Skeletal muscle satellite cell (primary cell): ENCODE results near the gene TTI1.

Experiments
- H3K27me3 ChIP-seq: 2 replicates; pipeline ENCODE4 v1.7.0; 2013; ENCODE audit warnings: low read length; ENCODE audit not compliant: control insufficient read depth, insufficient read depth
- H3K36me3 ChIP-seq: 2 replicates; pipeline ENCODE4 v1.7.0; 2013; ENCODE audit warnings: mild to moderate bottlenecking, control low read depth, low read length; ENCODE audit not compliant: insufficient read depth
- H3K4me1 ChIP-seq: 2 replicates; pipeline ENCODE4 v1.7.0; 2013; ENCODE audit warnings: low read length; ENCODE audit not compliant: control insufficient read depth, insufficient read depth
- H3K4me2 ChIP-seq: 2 replicates; pipeline ENCODE4 v1.7.0; 2013; ENCODE audit warnings: mild to moderate bottlenecking, low read length
- H3K4me3 ChIP-seq: 2 replicates; pipeline ENCODE4 v1.7.0; 2013; ENCODE audit warnings: low read length
- H3K9ac ChIP-seq: 2 replicates; pipeline ENCODE4 v1.7.0; 2013; ENCODE audit warnings: mild to moderate bottlenecking, low read depth, low read length, moderate library complexity
- H3K9me3 ChIP-seq: replicated peaks from 2 replicates; pipeline ENCODE4 v1.7.0; 2013; ENCODE audit warnings: mild to moderate bottlenecking, control low read depth, low read length

Gene TTI1

DNA sequence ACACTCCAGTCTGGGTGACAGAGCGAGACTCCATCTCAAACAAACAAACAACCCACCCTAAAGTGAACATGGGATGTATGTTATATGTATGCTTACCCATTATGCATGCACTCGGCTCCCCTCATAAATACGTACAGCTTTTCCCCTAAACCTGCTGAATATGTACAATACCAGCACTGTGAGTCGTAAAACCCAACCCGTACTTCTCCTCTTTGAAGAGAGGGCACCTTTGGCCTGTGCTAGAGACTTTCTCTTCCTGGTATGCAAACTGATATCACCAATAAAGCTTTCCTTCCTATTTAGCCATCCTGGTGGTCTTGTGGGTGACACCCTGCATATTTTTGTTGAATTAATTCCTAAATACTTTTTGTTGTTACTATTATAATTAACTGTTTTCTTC lies 79.1 kb downstream of the TTI1 start:
- Histone ChIP-seq H3K27me3 (peaks cover 43% of the 10 kb centered on the region), H3K36me3 (no peaks in the 10 kb centered on the region), H3K4me3 (no peak overlapping the region), H3K4me1 (no peaks in the 10 kb centered on the region), H3K9ac (no peak overlapping the region), H3K9me3 (no peaks in the 10 kb centered on the region), H3K4me2 (no peak overlapping the region)

DNA sequence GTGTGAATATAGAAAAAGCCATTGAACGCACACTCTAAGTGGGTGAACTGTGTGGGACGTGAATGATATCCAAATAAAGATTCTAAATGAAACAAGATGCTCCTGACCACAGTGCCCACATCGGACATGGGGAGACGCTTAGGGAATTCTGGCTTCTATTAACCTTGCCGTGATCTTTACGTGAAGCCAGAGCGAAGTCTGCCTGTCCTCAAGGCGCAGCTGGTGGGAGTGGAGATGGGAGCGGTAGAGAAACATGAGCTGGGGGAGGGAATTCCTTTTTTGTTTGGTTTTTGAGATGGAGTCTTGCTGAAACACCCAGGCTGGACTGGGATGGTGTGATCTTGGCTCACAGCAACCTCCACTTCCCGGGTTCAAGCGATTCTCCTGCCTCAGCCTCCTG lies 84.3 kb downstream of the TTI1 start:
- H3K4me2 ChIP-seq = no peak overlapping the region
- no peaks in the 10 kb centered on the region for H3K4me1 ChIP-seq
- no peak overlapping the region for H3K4me3 ChIP-seq
- H3K27me3 ChIP-seq = peaks cover 29% of the 10 kb centered on the region
- no peaks in the 10 kb centered on the region for H3K36me3 ChIP-seq
- peaks cover 9% of the 10 kb centered on the region for H3K9me3 ChIP-seq
- H3K9ac ChIP-seq = no peak overlapping the region

DNA sequence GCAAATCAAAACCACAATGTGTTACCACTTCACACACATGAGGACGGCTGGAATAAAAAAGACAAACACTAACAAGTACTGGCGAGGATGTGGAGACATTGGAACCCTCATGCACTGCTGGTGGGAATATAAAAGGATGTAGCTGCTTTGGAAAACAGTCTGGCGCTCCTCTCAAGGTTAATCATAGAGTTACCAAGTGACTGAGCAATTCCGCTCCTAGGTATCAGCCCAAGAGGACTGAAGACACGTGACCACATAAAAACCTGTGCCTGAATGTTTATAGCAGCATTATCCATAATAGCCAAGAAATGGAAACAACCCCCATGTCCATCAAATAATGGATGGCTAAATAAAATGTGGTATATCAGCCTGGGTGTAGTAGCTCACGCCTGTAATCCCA lies 85.3 kb downstream of the TTI1 start:
- no peak overlapping the region for H3K9ac ChIP-seq
- H3K4me1 ChIP-seq = no peaks in the 10 kb centered on the region
- H3K9me3 ChIP-seq = peaks cover 9% of the 10 kb centered on the region
- H3K4me2 ChIP-seq = no peak overlapping the region
- H3K4me3 ChIP-seq = no peak overlapping the region
- H3K27me3 ChIP-seq = peaks cover 29% of the 10 kb centered on the region
- no peaks in the 10 kb centered on the region for H3K36me3 ChIP-seq

DNA sequence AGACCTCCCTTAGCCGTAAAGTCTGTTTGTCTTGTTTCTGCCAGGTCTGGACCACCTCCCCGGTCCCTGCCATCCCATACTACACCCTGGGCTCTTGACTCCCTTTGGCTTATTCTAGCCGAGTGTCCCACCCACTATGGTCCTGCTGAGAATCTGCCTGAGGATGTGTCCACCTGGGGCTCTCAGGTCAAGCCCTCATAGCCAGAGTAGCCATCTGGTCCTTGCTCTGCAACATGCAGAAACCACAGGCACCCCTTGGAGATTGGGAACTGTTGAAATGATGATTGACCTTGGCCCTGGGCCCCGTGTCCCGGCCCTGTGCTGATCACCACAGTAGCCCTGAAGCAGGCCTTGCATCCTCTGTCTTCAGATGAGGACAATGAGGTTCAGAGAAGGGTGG lies 86.3 kb downstream of the TTI1 start:
- Histone ChIP-seq H3K4me3 (no peak overlapping the region), H3K9ac (no peak overlapping the region), H3K36me3 (no peaks in the 10 kb centered on the region), H3K4me1 (no peaks in the 10 kb centered on the region), H3K4me2 (no peak overlapping the region), H3K27me3 (peaks cover 29% of the 10 kb centered on the region), H3K9me3 (peaks cover 9% of the 10 kb centered on the region)

DNA sequence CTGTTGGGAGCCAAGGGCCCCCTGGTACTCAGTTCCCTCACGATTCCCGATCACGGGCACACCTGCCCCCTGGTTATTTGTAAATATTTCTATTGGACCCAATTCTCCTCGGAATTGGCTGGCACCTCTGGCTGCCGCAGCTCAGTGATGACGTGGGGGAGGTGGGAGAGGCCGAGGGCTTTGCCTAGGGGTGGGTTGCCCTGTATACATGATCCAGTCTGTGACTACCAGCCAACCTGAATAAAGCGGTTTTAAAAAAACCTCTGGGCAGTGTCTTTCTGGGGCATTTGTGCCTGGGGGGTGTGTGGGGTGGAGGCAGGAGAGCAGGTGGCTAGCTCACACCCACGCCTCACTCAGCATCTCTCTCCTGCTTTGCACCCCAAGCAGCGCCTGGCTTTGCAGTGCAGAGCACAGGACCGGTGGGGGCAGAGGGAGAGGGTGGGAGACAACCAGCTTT lies 88.1 kb downstream of the TTI1 start:
- Histone ChIP-seq H3K36me3 (no peaks in the 10 kb centered on the region), H3K4me1 (no peaks in the 10 kb centered on the region), H3K9me3 (peaks cover 9% of the 10 kb centered on the region), H3K9ac (no peak overlapping the region), H3K27me3 (peaks cover 25% of the 10 kb centered on the region), H3K4me2 (no peak overlapping the region), H3K4me3 (no peak overlapping the region)

DNA sequence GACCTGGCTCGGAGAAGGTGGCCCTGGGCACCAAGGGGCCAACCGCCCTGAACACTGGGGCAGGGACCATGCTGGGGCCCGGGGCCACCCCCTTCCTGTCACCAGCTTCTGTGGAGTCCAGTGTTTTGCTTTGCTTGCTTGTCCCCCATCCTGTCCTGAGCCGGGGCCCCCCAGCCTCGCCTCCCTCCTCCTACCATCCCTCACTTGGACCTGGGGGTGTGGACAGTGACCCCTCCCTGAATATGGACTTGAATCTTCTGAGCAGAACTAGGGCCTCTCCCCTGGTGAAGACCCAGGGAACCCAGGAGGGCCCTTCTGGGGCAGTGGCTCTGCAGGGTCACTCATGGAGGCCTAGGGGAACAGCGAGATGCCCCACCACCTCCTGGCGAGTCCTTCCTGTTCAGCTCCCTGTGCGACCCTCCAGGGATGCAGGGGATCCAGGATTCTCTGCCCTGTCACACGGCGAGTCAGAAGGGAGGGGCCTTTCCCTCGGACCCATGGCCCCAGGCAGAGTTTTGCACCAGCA lies 88.7 kb downstream of the TTI1 start:
- Histone ChIP-seq H3K9ac (no peak overlapping the region), H3K36me3 (no peaks in the 10 kb centered on the region), H3K9me3 (peaks cover 9% of the 10 kb centered on the region), H3K27me3 (peaks cover 21% of the 10 kb centered on the region), H3K4me3 (no peak overlapping the region), H3K4me1 (no peaks in the 10 kb centered on the region), H3K4me2 (no peak overlapping the region)

DNA sequence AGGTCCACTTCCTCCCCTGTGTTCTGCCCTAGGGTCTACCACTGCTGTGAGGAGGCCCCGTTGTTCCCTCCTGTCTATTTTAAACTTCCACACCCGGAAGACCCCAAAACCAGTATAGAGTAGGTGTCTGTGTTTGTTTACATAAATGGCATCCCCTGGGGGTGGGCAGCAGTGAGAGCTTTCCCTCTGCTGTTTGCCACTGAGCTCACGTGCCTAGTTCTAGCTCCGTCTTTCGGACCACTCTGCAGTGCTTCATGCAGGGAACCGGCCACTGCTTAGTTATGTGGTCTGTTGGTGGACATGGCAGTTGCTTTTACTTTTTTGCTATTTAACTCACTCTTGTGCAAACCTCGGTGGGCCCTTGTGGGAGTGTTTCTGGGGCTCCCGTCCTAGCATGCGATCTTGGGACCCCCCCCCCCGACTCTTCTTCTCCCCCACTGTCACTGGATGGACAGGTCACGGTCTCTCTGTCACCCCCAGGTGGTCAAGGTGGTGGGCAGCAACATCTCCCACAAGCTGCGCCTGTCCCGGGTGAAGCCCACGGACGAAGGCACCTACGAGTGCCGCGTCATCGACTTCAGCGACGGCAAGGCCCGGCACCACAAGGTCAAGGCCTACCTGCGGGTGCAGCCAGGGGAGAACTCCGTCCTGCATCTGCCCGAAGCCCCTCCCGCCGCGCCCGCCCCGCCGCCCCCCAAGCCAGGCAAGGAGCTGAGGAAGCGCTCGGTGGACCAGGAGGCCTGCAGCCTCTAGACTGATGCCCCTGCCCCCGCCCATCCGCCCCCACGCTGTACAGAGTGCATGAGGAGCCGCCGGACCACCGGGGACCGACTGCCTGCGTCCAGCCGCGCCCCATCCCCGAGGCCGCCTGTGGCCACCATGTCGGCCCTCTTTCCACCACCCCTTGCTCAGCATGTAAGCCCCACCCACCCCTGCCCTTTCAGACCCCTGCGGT lies 89.5 kb downstream of the TTI1 start:
- no peak overlapping the region for H3K4me3 ChIP-seq
- no peak overlapping the region for H3K4me2 ChIP-seq
- peaks cover 9% of the 10 kb centered on the region for H3K9me3 ChIP-seq
- peaks cover 17% of the 10 kb centered on the region for H3K27me3 ChIP-seq
- no peak overlapping the region for H3K9ac ChIP-seq
- H3K4me1 ChIP-seq = no peaks in the 10 kb centered on the region
- no peaks in the 10 kb centered on the region for H3K36me3 ChIP-seq

DNA sequence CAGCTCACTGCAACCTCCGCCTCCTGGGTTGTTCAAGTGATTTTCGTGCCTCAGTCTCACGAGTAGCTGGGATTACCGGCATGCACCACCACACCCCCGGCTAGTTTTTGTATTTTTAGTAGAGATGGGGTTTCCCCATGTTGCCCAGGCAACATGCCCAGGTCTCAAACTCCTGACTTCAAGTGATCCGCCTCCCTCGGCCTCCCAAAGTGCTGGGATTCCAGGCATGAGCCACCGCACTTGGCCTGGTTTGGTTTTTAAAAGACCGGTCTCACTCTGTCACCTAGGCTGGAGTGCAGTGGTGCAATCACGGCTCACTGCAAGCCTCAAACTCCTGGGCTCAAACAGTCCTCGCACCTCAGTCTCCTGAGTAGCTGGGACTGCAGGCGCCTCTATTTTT lies 90.2 kb downstream of the TTI1 start:
- no peak overlapping the region for H3K9ac ChIP-seq
- no peaks in the 10 kb centered on the region for H3K4me1 ChIP-seq
- H3K36me3 ChIP-seq = no peaks in the 10 kb centered on the region
- peaks cover 14% of the 10 kb centered on the region for H3K27me3 ChIP-seq
- H3K9me3 ChIP-seq = peaks cover 8% of the 10 kb centered on the region
- no peak overlapping the region for H3K4me2 ChIP-seq
- no peak overlapping the region for H3K4me3 ChIP-seq

DNA sequence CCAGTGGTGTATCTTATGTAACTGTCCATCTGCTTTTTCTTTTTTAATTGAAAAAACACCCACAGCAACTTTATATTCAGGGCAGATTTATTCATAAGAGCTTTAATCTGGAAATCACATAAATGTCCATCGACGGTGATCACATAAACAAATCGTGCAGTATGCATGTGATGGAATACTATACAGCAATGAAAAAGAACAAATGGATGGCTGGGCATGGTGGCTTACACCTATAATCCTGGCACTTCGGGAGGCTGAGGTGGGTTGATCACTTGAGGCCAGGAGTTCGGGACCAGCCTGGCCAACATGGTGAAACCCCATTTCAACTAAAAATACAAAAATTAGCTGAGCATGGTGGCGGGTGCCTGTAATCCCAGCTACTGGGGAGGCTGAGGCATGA lies 91.3 kb downstream of the TTI1 start:
- Histone ChIP-seq H3K4me3 (no peak overlapping the region), H3K4me1 (no peaks in the 10 kb centered on the region), H3K4me2 (no peak overlapping the region), H3K36me3 (no peaks in the 10 kb centered on the region), H3K27me3 (peaks cover 8% of the 10 kb centered on the region), H3K9me3 (no peaks in the 10 kb centered on the region), H3K9ac (no peak overlapping the region)

DNA sequence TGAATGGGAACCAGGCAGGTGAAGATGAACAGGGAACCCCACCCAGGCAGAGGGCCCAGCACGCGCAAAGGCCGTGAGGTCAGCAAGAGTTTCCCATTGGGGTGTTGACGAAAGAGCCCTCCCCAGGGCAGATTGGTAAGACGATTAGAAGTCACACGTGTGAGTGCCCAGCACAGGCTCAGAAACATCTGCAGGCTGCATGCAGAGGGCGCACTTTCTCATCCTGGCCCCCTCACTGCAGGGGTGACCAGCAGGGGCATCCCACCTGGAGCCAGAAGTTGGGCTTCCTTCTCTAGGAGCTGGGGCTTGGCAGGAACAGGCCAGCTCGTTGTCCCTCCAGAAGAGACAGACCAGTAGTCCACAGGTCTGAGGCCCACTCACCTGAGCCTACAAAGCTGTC lies 91.9 kb downstream of the TTI1 start:
- Histone ChIP-seq H3K9me3 (no peaks in the 10 kb centered on the region), H3K27me3 (peaks cover 1% of the 10 kb centered on the region), H3K36me3 (no peaks in the 10 kb centered on the region), H3K9ac (no peak overlapping the region), H3K4me3 (no peak overlapping the region), H3K4me2 (no peak overlapping the region), H3K4me1 (no peaks in the 10 kb centered on the region)

DNA sequence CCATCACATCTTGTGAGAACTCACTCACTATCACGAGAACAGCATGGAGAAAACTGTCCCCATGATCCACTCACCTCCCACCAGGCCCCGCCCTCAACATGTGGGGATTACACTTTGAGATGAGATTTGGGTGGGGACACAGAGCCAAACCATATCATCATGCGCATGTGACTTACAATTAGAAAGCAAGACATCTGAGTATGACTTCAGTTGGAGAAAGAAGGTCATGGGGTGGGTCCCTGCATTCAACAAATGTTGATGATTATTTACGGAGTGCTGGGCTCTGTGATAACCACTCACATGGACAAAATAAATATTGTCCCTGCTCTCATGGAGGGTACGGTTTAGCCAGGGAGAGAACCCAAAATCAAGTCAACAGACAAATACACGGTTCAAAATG lies 92.4 kb downstream of the TTI1 start:
- Histone ChIP-seq H3K36me3 (no peaks in the 10 kb centered on the region), H3K4me3 (no peak overlapping the region), H3K4me1 (no peaks in the 10 kb centered on the region), H3K9me3 (no peaks in the 10 kb centered on the region), H3K27me3 (no peaks in the 10 kb centered on the region), H3K9ac (no peak overlapping the region), H3K4me2 (no peak overlapping the region)
